Loucy (cell line): Measurements from ENCODE around the gene PDE8A.
"Not testable (repeated sequence)": the region's sequence is repeated elsewhere in the genome, so short reads cannot be mapped to it uniquely, and the experiment has no call there.

ENCODE experiments used
- H2AFZ ChIP-seq: fragments of 200-600 bp; sonication (generic); 2 replicates; pipeline ENCODE4 v1.6.0; 2016; ENCODE audit warnings: antibody characterized with exemption, mild to moderate bottlenecking, low read length, moderate library complexity
- H3F3A ChIP-seq: fragments of 200-600 bp; 2 replicates; pipeline ENCODE4 v1.6.0; 2016; ENCODE audit warnings: antibody characterized with exemption, low read depth, mild to moderate bottlenecking
- H3K27me3 ChIP-seq: fragments of 200-600 bp; sonication (generic); 2 replicates; pipeline ENCODE4 v1.6.1; 2014; ENCODE audit warnings: low read length, mild to moderate bottlenecking; ENCODE audit not compliant: insufficient read depth, poor library complexity, severe bottlenecking
- H3K36me3 ChIP-seq: fragments of 200-600 bp; sonication (generic); 2 replicates; pipeline ENCODE4 v1.6.1; 2016; ENCODE audit warnings: low read length; ENCODE audit not compliant: insufficient read depth
- H3K4me1 ChIP-seq: fragments of 200-600 bp; sonication (generic); 2 replicates; pipeline ENCODE4 v1.5.1; 2014; ENCODE audit warnings: low read length, mild to moderate bottlenecking; ENCODE audit not compliant: insufficient read depth, poor library complexity, severe bottlenecking
- H3K4me2 ChIP-seq: fragments of 200-600 bp; sonication (generic); 2 replicates; pipeline ENCODE4 v1.6.0; 2014; ENCODE audit warnings: antibody characterized with exemption, low read length, low read depth, mild to moderate bottlenecking; ENCODE audit not compliant: poor library complexity, severe bottlenecking
- H3K4me3 ChIP-seq: fragments of 200-600 bp; sonication (generic); 2 replicates; pipeline ENCODE4 v1.5.1; 2014; ENCODE audit warnings: low read length, mild to moderate bottlenecking, mixed read lengths; ENCODE audit not compliant: poor library complexity, severe bottlenecking
- H3K79me2 ChIP-seq: fragments of 200-600 bp; sonication (generic); 2 replicates; pipeline ENCODE4 v1.6.1; 2014; ENCODE audit warnings: low read length; ENCODE audit not compliant: insufficient read depth
- H3K9ac ChIP-seq: fragments of 200-600 bp; sonication (generic); 2 replicates; pipeline ENCODE4 v1.6.0; 2014; ENCODE audit warnings: mild to moderate bottlenecking, low read depth, low read length, moderate library complexity; ENCODE audit not compliant: poor library complexity, severe bottlenecking
- H3K9me2 ChIP-seq: fragments of 200-600 bp; sonication (generic); replicated peaks from 2 replicates; pipeline ENCODE4 v1.6.1; 2016; ENCODE audit warnings: low read depth, low read length, mixed read lengths
- H3K9me3 ChIP-seq: fragments of 200-600 bp; sonication (generic); 2 replicates; pipeline ENCODE4 v1.6.1; 2014; ENCODE audit warnings: mild to moderate bottlenecking, antibody characterized with exemption, low read length, low read depth; ENCODE audit not compliant: insufficient read depth
- H4K20me1 ChIP-seq: fragments of 200-600 bp; sonication (generic); 2 replicates; pipeline ENCODE4 v1.6.0; 2014; ENCODE audit warnings: antibody characterized with exemption, low read length, mild to moderate bottlenecking; ENCODE audit not compliant: insufficient read depth, poor library complexity, severe bottlenecking
- EZH2phosphoT487 ChIP-seq: fragments of 200-600 bp; IDR thresholded peaks from 2 replicates; pipeline ENCODE4 v1.6.1; 2018; ENCODE audit warnings: antibody characterized with exemption, mild to moderate bottlenecking, moderate library complexity, borderline replicate concordance
- TF ChIP-seq, protein P1 (sequence below): fragments of 200-600 bp; sonication (generic); conservative IDR thresholded peaks from 2 replicates; pipeline ENCODE4 v1.5.1; 2014; ENCODE audit warnings: mild to moderate bottlenecking, antibody characterized with exemption, low read length

PDE8A gene

DNA sequence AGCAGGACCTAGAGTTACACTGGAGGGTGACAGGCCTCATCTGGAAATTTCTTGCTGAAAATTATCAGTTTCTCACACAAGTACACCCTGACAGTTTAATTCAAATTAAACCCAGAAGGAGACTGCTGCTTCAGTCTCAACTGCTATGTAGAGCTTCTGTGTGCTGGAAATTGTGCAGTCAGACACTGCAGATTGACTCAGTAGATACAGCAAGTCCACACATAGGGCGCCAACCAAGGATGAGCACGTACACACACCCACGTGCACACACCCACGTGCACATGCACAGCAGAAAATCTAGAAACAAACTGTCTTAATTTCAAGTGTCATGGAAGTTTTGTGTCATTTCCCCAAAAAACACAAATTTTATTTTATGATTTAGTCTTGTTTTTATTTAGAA, 192.9 kb downstream of the PDE8A start:
- no peak for TF ChIP-seq EZH2phosphoT487
- Histone ChIP-seq H3K9me3 (peaks cover 5% of the 10 kb centered on the region; the same call in 1 of the 2 replicates), H3K79me2 (no peaks in the 10 kb centered on the region), H4K20me1 (no peaks in the 10 kb centered on the region), H3K4me1 (no peaks in the 10 kb centered on the region), H3K4me2 (no peak overlapping the region), H3K9me2 (no peaks in the 10 kb centered on the region), H3F3A (no peaks in the 10 kb centered on the region), H3K9ac (no peak overlapping the region), H3K36me3 (no peaks in the 10 kb centered on the region), H3K27me3 (no peaks in the 10 kb centered on the region), H3K4me3 (no peak overlapping the region), H2AFZ (no peak overlapping the region)

DNA sequence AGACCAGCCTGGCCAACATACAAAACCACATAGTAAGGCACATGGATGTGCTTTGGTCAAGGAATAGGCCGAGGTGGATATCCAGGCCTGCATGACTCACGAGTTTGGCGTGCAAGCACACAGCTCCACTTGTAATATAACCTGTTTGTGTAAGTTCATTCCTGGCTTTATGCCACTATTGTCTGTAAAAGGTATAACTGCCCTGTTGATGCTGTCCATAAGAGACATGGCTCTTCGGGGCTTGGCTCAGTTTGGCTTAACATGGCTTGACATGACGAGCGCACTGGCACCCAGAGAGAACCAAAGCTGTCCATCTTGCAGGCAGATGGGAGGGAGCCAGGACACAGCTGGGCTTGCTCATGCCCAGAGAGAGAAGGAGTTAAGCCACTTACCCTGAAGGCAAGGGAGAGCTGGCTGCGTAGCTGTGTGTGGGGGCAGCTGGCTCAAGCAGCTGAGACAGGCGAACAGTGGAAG, 195.4 kb downstream of the PDE8A start:
- not testable (repeated sequence) for H3K4me2 ChIP-seq, H3K36me3 ChIP-seq, H3K9ac ChIP-seq, H2AFZ ChIP-seq, H3K4me3 ChIP-seq, H4K20me1 ChIP-seq, H3K9me2 ChIP-seq, H3F3A ChIP-seq, H3K4me1 ChIP-seq, H3K27me3 ChIP-seq, H3K79me2 ChIP-seq, H3K9me3 ChIP-seq

DNA sequence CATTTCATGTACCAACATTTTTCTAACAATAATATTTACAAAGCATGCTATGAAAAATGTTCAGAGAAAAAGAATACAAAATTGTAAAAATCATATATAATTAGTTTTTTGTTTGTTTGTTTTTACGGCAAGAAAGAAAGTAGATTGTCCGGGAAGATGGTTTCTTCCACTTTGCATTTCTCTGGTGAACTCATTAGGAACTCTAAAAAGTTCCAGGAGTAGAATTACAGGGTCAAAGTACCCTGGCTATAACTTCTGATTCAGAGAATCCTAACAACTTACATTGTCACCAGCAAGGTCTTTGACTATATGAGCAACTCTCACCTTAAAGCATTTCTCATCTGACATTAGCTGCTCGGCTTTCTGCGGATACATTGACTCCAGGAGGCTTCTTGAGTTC, 196.7 kb downstream of the PDE8A start:
- Histone ChIP-seq H3F3A (no peaks in the 10 kb centered on the region), H3K9me3 (no peaks in the 10 kb centered on the region), H2AFZ (no peak overlapping the region), H4K20me1 (no peaks in the 10 kb centered on the region), H3K4me1 (no peaks in the 10 kb centered on the region), H3K9me2 (no peaks in the 10 kb centered on the region), H3K4me2 (no peak overlapping the region), H3K4me3 (no peak overlapping the region), H3K27me3 (no peaks in the 10 kb centered on the region), H3K36me3 (no peaks in the 10 kb centered on the region), H3K79me2 (no peaks in the 10 kb centered on the region), H3K9ac (no peak overlapping the region)
- TF ChIP-seq, protein P1, sequence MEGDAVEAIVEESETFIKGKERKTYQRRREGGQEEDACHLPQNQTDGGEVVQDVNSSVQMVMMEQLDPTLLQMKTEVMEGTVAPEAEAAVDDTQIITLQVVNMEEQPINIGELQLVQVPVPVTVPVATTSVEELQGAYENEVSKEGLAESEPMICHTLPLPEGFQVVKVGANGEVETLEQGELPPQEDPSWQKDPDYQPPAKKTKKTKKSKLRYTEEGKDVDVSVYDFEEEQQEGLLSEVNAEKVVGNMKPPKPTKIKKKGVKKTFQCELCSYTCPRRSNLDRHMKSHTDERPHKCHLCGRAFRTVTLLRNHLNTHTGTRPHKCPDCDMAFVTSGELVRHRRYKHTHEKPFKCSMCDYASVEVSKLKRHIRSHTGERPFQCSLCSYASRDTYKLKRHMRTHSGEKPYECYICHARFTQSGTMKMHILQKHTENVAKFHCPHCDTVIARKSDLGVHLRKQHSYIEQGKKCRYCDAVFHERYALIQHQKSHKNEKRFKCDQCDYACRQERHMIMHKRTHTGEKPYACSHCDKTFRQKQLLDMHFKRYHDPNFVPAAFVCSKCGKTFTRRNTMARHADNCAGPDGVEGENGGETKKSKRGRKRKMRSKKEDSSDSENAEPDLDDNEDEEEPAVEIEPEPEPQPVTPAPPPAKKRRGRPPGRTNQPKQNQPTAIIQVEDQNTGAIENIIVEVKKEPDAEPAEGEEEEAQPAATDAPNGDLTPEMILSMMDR, result no peak
- no peak for TF ChIP-seq EZH2phosphoT487

DNA sequence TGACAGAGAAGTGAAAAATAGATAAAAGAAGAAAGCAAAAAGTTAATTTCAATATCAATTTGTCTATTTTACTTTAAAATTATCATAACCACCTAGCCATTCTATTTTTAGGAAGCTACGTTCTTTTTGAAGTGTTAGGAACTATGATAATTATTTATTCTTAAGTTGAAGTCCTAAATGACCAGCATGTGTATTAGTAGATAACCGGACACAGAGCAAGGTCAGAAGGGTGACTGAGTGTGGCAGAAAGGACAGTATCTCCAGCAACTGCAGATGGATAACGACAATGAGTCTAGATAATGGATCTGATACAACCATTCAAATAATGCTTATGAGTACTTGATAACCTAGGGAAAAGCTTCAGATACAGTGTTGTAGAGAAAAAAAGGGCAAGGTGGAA, 198.0 kb downstream of the PDE8A start:
- Histone ChIP-seq H3K79me2 (no peaks in the 10 kb centered on the region), H3F3A (no peaks in the 10 kb centered on the region), H3K4me3 (no peak overlapping the region), H3K36me3 (no peaks in the 10 kb centered on the region), H3K4me2 (no peak overlapping the region), H3K9ac (no peak overlapping the region), H3K4me1 (no peaks in the 10 kb centered on the region), H4K20me1 (no peaks in the 10 kb centered on the region), H3K27me3 (no peaks in the 10 kb centered on the region), H3K9me3 (no peaks in the 10 kb centered on the region), H2AFZ (no peak overlapping the region), H3K9me2 (no peaks in the 10 kb centered on the region)
- TF ChIP-seq EZH2phosphoT487, result no peak
- TF ChIP-seq, protein P1, result no peak

DNA sequence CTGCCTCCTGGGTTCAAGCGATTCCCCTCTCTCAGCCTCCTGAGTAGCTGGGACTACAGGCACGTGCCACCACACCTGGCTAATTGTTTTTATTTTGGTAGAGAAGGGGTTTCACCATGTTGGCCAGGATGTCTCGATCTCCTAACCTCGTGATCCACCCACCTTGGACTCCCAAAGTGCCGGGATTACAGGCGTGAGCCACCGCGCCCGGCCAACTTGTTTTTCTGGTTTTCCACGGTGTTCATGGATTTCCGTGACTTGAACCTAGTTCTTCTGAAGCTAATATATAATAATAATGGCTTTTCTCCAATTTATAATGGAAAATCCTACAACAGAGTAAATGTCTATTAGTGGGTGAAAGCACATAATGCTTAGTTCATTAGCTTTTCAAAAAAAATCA, 203.7 kb downstream of the PDE8A start:
- H3K27me3 ChIP-seq, H3K9me2 ChIP-seq, H3K4me1 ChIP-seq, H2AFZ ChIP-seq, H3K36me3 ChIP-seq, H4K20me1 ChIP-seq, H3K79me2 ChIP-seq, H3F3A ChIP-seq, H3K9ac ChIP-seq, H3K4me3 ChIP-seq, H3K4me2 ChIP-seq, H3K9me3 ChIP-seq: not testable (repeated sequence)

DNA sequence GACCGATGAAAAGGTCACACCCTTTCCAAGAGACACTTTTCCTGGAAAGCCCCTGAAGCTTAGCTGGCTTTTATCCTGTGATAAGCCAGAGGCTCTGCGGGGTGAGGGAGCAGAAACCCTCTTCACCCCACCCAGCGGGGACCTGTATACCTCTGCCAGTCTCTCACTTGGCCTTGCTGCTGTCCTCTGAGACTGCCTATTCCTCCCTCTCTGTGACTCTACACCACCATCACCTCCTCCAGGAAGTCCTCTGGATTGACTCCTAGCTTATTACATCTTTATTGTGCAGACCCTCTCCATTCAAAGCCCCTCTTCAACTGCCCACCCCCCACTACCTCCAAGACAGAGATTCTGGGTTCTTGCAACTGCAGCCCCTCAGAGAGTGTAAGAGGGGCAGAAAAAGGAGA, 206.5 kb downstream of the PDE8A start:
- H3K9me2 ChIP-seq, H4K20me1 ChIP-seq, H2AFZ ChIP-seq, H3K9me3 ChIP-seq, H3K27me3 ChIP-seq, H3K36me3 ChIP-seq, H3K4me2 ChIP-seq, H3K9ac ChIP-seq, H3K79me2 ChIP-seq, H3K4me1 ChIP-seq, H3F3A ChIP-seq, H3K4me3 ChIP-seq: not testable (repeated sequence)
